Panc1 (cell line): ENCODE results near the gene DPEP2.

Source experiments
- CTCF ChIP-seq: fragments of 450-650 bp; IDR thresholded peaks from 2 replicates; pipeline ENCODE4 v1.5.1; 2017; ENCODE audit warnings: mild to moderate bottlenecking
- POLR2AphosphoS5 ChIP-seq: IDR thresholded peaks from 2 replicates; pipeline ENCODE4 v1.6.1; 2012; ENCODE audit warnings: mild to moderate bottlenecking, low read depth, low read length, moderate library complexity
- REST ChIP-seq, 2 experiments: IDR thresholded peaks; 2 replicates each; pipeline ENCODE4 v1.6.1; 2011 to 2012; ENCODE audit warnings: low read depth in 2 of 2, control low read depth in 1 of 2, low read length in 1 of 2, mild to moderate bottlenecking in 1 of 2, moderate library complexity in 1 of 2; ENCODE audit not compliant: insufficient read depth in 1 of 2
- SIN3A ChIP-seq: IDR thresholded peaks from 2 replicates; pipeline ENCODE4 v1.6.1; 2012; ENCODE audit warnings: low read depth, mild to moderate bottlenecking, low read length, moderate library complexity, borderline replicate concordance; ENCODE audit not compliant: insufficient read depth
- TCF7L2 ChIP-seq: IDR thresholded peaks from 2 replicates; pipeline ENCODE4 v1.6.1; 2011; ENCODE audit warnings: mild to moderate bottlenecking, low read depth, low read length, inconsistent platforms

- TF ChIP-seq SIN3A (no peak), CTCF (no peak), TCF7L2 (no peak), REST (IDR thresholded peaks at IDR 0.05; ENCODE audit: insufficient read depth in 1 of 2, low read depth in 2 of 2, low read length in 1 of 2) (no peak), POLR2AphosphoS5 (no peak)
Measured at GRCh38 chr16:67987460-67988160, 11.7 kb downstream of the DPEP2 start.
